Activated T-helper 2 cell treated with anti-CD3 and anti-CD28 coated beads, Interferon-gamma antibody, Interleukin-2, Interleukin-4, amounts not matched to agents 10 μg/mL and 5 μg/mL and 100 μg/mL, durations not matched to agents 14 hours and 24 hours and 36 hours (primary cell): ENCODE measurements around the gene PLXNB3. TPM values are rescaled to one million over a fixed set of nuclear protein-coding genes. Genes with fewer than 3 reads are reported as not detected.

ENCODE experiments used
- DNase-seq: peaks from one replicate; pipeline ENCODE4 v3.0.0; 2021; ENCODE audit warnings: low spot score
- H3K27ac Mint-ChIP-seq: one replicate; pipeline ENCODE4 v1.8.0; 2021; ENCODE audit warnings: mixed read lengths
- H3K27me3 Mint-ChIP-seq: one replicate; pipeline ENCODE4 v1.8.0; 2021; ENCODE audit warnings: low read depth, mixed read lengths
- H3K36me3 Mint-ChIP-seq: one replicate; pipeline ENCODE4 v1.8.0; 2021; ENCODE audit warnings: low read depth, mixed read lengths
- H3K4me1 Mint-ChIP-seq: one replicate; pipeline ENCODE4 v1.8.0; 2021; ENCODE audit warnings: low read depth, mixed read lengths
- H3K4me3 Mint-ChIP-seq: one replicate; pipeline ENCODE4 v1.8.0; 2021; ENCODE audit warnings: low read depth, mild to moderate bottlenecking, moderate library complexity, mixed read lengths
- H3K9me3 Mint-ChIP-seq: one replicate; pipeline ENCODE4 v1.8.0; 2021; ENCODE audit warnings: mixed read lengths
- intact Hi-C: fragments of 100-400 bp; cut with micrococcal nuclease; formaldehyde crosslinking; loops from one replicate; pipeline ENCODE4 v1.15.1; 2023
- total RNA-seq: library from RNA; stranded (reverse); gene quantifications from 2 replicates; pipeline ENCODE4 v1.2.3, GENCODE V29; 2022

PLXNB3 gene
- total RNA-seq, 1 donor from 2014 or later: 0.91 TPM

GRCh38 chrX:153766871-153767673 is 3.0 kb downstream of the PLXNB3 start:
- Mint-ChIP-seq H3K27ac (no peak overlapping the region), H3K36me3 (no peaks in the 10 kb centered on the region), H3K4me3 (no peak overlapping the region), H3K9me3 (no peaks in the 10 kb centered on the region), H3K4me1 (peaks cover 4% of the 10 kb centered on the region), H3K27me3 (no peaks in the 10 kb centered on the region)
- intact Hi-C loops: loop anchor here (10.0 kb wide), 1 partner anchor 158 kb away; the partner anchor contains the start of gene ARHGAP4
- no peak for DNase-seq

DNA sequence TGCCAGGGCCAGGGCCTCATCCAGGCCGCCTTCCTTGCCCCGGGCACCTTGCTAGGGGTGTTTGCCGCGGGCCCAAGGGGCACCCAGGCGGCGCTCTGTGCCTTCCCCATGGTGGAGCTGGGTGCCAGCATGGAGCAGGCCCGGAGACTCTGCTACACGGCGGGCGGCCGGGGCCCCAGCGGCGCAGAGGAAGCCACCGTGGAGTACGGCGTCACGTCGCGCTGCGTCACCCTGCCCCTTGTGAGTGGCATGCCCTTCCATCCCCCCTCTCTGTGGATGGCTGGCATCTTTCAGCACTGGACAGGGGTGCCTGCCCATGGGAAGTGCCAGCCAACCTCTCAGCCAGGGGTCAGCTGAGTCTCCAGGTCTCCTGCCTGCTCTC is 3.6 kb downstream of the PLXNB3 start:
- intact Hi-C loops: loop anchor here (10.0 kb wide), 1 partner anchor 157 kb away; the partner anchor contains the start of gene ARHGAP4
- no peak for DNase-seq
- H3K27ac Mint-ChIP-seq: no peak overlapping the region
- no peaks in the 10 kb centered on the region for H3K27me3 Mint-ChIP-seq
- no peaks in the 10 kb centered on the region for H3K36me3 Mint-ChIP-seq
- no peak overlapping the region for H3K4me3 Mint-ChIP-seq
- no peaks in the 10 kb centered on the region for H3K9me3 Mint-ChIP-seq
- peaks cover 4% of the 10 kb centered on the region for H3K4me1 Mint-ChIP-seq

GRCh38 chrX:153768311-153769157 is 4.5 kb downstream of the PLXNB3 start:
- peaks cover 4% of the 10 kb centered on the region for H3K4me1 Mint-ChIP-seq
- H3K36me3 Mint-ChIP-seq: no peaks in the 10 kb centered on the region
- no peak for DNase-seq
- H3K27ac Mint-ChIP-seq: no peak overlapping the region
- intact Hi-C loops: loop anchor here (10.0 kb wide), 1 partner anchor 156 kb away; the partner anchor contains the start of gene ARHGAP4
- no peaks in the 10 kb centered on the region for H3K27me3 Mint-ChIP-seq
- no peaks in the 10 kb centered on the region for H3K9me3 Mint-ChIP-seq
- H3K4me3 Mint-ChIP-seq: no peak overlapping the region

DNA sequence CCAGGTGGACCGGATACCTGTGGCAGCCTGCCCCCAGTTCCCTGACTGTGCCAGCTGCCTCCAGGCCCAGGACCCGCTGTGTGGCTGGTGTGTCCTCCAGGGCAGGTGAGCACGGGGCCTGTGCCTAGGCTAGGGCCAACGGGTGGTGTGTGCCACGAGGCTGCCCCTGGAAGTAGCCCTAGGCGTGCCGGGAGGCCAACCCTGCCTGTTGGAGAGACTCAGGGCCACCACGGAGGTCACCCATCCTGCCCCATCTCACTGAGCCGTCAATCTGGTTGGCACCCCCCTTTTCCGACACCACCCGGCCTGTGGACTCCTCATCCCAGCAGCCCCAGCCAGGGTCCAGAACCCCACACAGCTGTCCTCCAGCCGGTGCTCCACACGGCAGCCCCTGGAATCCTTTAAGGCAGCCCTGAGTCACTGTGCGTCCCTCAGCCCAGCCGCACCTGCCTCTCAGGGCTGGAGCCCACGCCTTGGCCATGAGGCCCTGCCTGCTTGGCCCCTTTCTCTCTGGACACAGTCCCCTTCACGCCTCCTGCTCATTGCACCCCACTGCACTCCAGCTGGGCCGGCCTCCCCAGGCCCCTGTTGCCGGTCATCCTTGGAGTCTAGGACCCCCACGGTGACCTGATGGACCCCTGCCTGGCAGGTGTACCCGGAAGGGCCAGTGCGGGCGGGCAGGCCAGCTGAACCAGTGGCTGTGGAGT is 5.3 kb downstream of the PLXNB3 start:
- H3K9me3 Mint-ChIP-seq: no peaks in the 10 kb centered on the region
- no peaks in the 10 kb centered on the region for H3K36me3 Mint-ChIP-seq
- H3K27ac Mint-ChIP-seq: no peak overlapping the region
- no peaks in the 10 kb centered on the region for H3K27me3 Mint-ChIP-seq
- intact Hi-C loops: loop anchor here (10.0 kb wide), 1 partner anchor 155 kb away; the partner anchor contains the start of gene ARHGAP4
- peaks cover 4% of the 10 kb centered on the region for H3K4me1 Mint-ChIP-seq
- H3K4me3 Mint-ChIP-seq: no peak overlapping the region
- no peak for DNase-seq

DNA sequence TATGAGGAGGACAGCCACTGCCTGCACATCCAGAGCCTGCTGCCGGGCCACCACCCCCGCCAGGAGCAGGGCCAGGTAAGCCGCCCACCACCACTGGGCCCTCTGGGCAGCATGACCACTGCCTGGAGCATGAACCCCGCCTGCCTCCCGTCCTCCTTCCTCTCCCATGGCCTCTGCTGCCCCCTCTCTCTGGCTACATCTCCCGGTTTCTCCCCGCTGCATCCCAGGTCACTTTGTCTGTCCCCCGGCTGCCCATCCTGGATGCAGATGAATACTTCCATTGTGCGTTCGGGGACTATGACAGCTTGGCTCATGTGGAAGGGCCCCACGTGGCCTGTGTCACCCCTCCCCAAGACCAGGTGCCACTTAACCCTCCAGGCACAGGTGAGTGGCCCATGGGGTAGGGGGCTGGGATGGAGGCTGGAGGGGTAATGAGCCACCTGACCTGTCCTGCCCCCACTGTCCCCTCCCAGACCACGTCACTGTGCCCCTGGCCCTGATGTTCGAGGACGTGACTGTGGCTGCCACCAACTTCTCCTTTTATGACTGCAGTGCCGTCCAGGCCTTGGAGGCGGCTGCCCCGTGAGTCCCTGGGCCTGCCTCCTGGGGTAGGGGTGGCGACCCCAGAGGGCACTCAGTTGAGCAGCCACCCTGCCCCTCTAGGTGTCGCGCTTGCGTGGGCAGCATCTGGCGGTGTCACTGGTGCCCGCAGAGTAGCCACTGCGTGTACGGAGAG is 6.0 kb downstream of the PLXNB3 start:
- DNase-seq: no peak
- H3K36me3 Mint-ChIP-seq: no peaks in the 10 kb centered on the region
- no peak overlapping the region for H3K27ac Mint-ChIP-seq
- intact Hi-C loops: loop anchor here (10.0 kb wide), 1 partner anchor 155 kb away; the partner anchor contains the start of gene ARHGAP4
- H3K27me3 Mint-ChIP-seq: no peaks in the 10 kb centered on the region
- H3K4me3 Mint-ChIP-seq: no peak overlapping the region
- H3K4me1 Mint-ChIP-seq: peaks cover 4% of the 10 kb centered on the region
- H3K9me3 Mint-ChIP-seq: no peaks in the 10 kb centered on the region

DNA sequence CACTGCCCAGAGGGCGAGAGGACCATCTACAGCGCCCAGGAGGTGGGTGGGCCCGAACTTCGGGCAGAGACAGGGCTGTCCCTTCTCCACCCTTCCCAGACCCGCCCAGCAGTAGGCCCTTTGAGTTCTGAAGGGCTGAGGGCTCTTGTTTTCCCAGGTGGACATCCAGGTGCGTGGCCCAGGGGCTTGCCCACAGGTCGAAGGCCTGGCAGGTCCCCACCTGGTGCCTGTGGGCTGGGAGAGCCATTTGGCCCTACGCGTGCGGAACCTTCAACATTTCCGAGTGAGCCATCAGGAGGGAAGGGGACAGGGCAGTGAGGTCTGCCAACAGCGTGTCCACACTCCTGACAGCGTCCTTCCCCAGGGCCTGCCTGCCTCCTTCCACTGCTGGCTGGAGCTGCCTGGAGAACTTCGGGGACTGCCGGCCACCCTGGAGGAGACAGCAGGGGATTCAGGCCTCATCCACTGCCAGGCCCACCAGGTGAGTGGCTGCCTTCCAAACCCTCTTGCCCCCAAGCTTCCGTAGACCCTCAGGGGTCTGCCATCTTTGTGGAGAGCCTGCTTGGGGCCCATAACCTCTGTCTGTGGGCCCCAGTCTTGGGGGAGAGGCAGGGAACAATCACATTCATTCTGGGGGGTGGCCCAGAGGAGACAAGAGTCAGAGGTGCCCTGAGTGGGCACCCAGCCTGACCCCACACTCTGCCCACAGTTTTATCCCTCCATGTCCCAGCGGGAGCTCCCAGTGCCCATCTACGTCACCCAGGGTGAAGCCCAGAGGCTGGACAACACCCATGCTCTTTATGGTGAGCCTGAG is 6.8 kb downstream of the PLXNB3 start:
- Mint-ChIP-seq H3K36me3 (no peaks in the 10 kb centered on the region), H3K9me3 (no peaks in the 10 kb centered on the region), H3K27ac (no peak overlapping the region), H3K4me1 (peaks cover 4% of the 10 kb centered on the region), H3K27me3 (no peaks in the 10 kb centered on the region), H3K4me3 (no peak overlapping the region)
- intact Hi-C loops: no loop called here
- no peak for DNase-seq

GRCh38 chrX:153771415-153772315 is 7.6 kb downstream of the PLXNB3 start:
- H3K4me1 Mint-ChIP-seq: peaks cover 2% of the 10 kb centered on the region
- no peaks in the 10 kb centered on the region for H3K9me3 Mint-ChIP-seq
- H3K27ac Mint-ChIP-seq: no peak overlapping the region

DNA sequence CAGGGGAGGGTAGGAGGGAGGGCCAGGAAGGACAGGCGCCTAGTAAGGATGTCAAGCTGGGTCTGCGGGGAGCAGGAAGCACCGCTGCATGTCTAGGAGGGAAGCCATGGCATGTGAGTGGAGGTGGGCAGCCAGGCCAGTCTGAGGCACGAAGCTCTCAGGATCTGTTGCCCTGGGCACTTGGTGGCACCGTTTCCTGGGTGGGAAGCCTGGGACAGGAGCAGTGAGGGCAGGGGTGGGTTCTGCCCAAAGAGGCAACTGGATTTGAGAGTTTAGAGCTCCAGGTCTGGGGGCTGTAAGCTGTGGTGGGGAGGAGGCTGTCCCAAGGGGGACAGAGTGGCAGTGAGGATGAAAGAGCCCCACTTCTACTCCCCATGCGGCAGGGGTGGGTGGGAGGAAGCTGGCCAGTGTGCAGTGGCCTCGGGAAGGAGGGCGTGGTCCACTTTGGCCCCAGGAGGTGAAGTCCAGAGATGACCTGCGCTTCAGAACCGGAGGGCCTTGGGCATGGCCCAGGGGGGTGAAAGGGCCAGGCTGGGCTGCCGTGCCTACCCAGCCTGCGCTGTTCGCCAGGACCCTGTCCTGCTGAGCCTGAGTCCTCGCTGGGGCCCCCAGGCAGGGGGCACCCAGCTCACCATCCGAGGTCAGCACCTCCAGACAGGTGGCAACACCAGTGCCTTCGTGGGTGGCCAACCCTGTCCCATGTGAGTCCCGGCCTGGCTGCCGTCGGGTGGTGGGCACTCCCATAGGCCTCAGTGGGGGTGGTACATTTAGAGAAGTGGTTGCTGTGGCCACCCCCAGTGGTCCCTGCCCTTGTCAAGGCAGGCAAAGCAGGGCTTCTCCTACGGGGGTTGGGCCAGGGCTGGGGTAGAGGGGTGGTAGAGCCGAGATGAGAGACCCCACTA is 8.5 kb downstream of the PLXNB3 start:
- no peaks in the 10 kb centered on the region for H3K36me3 Mint-ChIP-seq
- no peak for DNase-seq
- no peak overlapping the region for H3K27ac Mint-ChIP-seq
- H3K27me3 Mint-ChIP-seq: no peaks in the 10 kb centered on the region
- no peak overlapping the region for H3K4me3 Mint-ChIP-seq
- intact Hi-C loops: no loop called here
- H3K4me1 Mint-ChIP-seq: no peaks in the 10 kb centered on the region
- H3K9me3 Mint-ChIP-seq: no peaks in the 10 kb centered on the region

More at GRCh38 chrX:153771415-153772315, 7.6 kb downstream of the PLXNB3 start:
- DNase-seq: no peak
- Mint-ChIP-seq H3K27me3 (no peaks in the 10 kb centered on the region), H3K4me3 (no peak overlapping the region), H3K36me3 (no peaks in the 10 kb centered on the region)
- intact Hi-C loops: no loop called here

DNA sequence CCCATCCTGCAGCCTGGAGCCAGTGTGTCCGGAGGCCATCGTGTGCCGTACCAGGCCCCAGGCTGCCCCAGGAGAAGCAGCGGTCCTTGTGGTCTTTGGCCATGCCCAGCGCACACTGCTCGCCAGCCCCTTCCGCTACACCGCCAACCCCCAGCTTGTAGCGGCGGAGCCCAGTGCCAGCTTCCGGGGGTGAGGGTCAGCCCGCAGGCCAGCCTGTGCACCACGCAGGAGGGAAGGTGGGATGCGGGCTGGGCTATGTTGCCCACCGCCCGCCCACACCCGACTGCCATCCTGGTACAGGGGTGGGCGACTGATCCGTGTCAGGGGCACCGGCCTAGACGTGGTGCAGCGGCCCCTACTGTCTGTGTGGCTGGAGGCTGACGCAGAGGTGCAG is 9.2 kb downstream of the PLXNB3 start:
- Mint-ChIP-seq H3K27ac (no peak overlapping the region), H3K36me3 (no peaks in the 10 kb centered on the region), H3K27me3 (no peaks in the 10 kb centered on the region), H3K9me3 (no peaks in the 10 kb centered on the region), H3K4me1 (no peaks in the 10 kb centered on the region), H3K4me3 (no peak overlapping the region)
- no peak for DNase-seq
- intact Hi-C loops: no loop called here
